Neuronal stem cell (in vitro differentiated cells): ENCODE measurements around the gene TNP2.

Experiments used
- DNase-seq: peaks from one replicate; pipeline ENCODE4 v3.0.0-alpha.2; 2013; ENCODE audit warnings: low spot score
- H2AFZ ChIP-seq: one replicate; pipeline ENCODE4 v1.6.1; 2013; ENCODE audit warnings: mild to moderate bottlenecking, low read length, inconsistent platforms
- H2AK5ac ChIP-seq: 2 replicates; pipeline ENCODE4 v1.6.1; 2013; ENCODE audit warnings: low read depth, mild to moderate bottlenecking, inconsistent platforms, low read length, moderate library complexity, mixed read lengths
- H2BK120ac ChIP-seq: 2 replicates; pipeline ENCODE4 v1.6.1; 2013; ENCODE audit warnings: low read depth, mild to moderate bottlenecking, inconsistent platforms, low read length, moderate library complexity, mixed read lengths
- H2BK12ac ChIP-seq: one replicate; pipeline ENCODE4 v1.6.1; 2013; ENCODE audit warnings: low read length, inconsistent platforms
- H2BK15ac ChIP-seq: 2 replicates; pipeline ENCODE4 v1.6.1; 2013; ENCODE audit warnings: mild to moderate bottlenecking, low read length, inconsistent platforms, mixed read lengths
- H2BK5ac ChIP-seq: one replicate; pipeline ENCODE4 v1.6.1; 2013; ENCODE audit warnings: inconsistent platforms, mild to moderate bottlenecking, low read length, moderate library complexity
- H3K14ac ChIP-seq: one replicate; pipeline ENCODE4 v1.6.1; 2013; ENCODE audit warnings: low read length, inconsistent platforms
- H3K18ac ChIP-seq: 2 replicates; pipeline ENCODE4 v1.6.1; 2013; ENCODE audit warnings: low read length, inconsistent platforms
- H3K23ac ChIP-seq: 2 replicates; pipeline ENCODE4 v1.6.1; 2013; ENCODE audit warnings: low read depth, mild to moderate bottlenecking, mixed read lengths, low read length, inconsistent platforms; ENCODE audit not compliant: poor library complexity
- H3K27ac ChIP-seq: replicated peaks from 3 replicates; pipeline ENCODE4 v1.5.1; 2013; ENCODE audit warnings: low read length, inconsistent platforms
- H3K27me3 ChIP-seq, 3 experiments: 2 replicates each; pipeline ENCODE4 v1.6.1; 2013; ENCODE audit warnings: low read length in 3 of 3, mild to moderate bottlenecking in 2 of 3, inconsistent platforms in 1 of 3, low read depth in 1 of 3, mixed read lengths in 1 of 3, moderate library complexity in 1 of 3; ENCODE audit not compliant: control insufficient read depth in 3 of 3, insufficient read depth in 3 of 3
- H3K36me3 ChIP-seq, 2 donors: replicated peaks in 1 of 2; 2 replicates each; pipeline ENCODE4 v1.6.1; 2013; ENCODE audit warnings: low read length in 2 of 2; ENCODE audit not compliant: control insufficient read depth in 2 of 2, insufficient read depth in 2 of 2
- H3K4ac ChIP-seq: 2 replicates; pipeline ENCODE4 v1.6.1; 2013; ENCODE audit warnings: inconsistent platforms, mild to moderate bottlenecking, low read length, moderate library complexity
- H3K4me1 ChIP-seq, 2 donors: 1 replicate in 1 of 2; 2 replicates in 1 of 2; pipeline ENCODE4 v1.6.1; 2013; ENCODE audit warnings: low read length in 2 of 2, low read depth in 1 of 2; ENCODE audit not compliant: control insufficient read depth in 2 of 2, insufficient read depth in 1 of 2
- H3K4me2 ChIP-seq: one replicate; pipeline ENCODE4 v1.6.1; 2013; ENCODE audit warnings: mild to moderate bottlenecking, low read length, inconsistent platforms; ENCODE audit not compliant: insufficient read depth, poor library complexity, severe bottlenecking
- H3K4me3 ChIP-seq, 2 donors: 2 replicates each; pipeline ENCODE4 v1.5.1; 2013; ENCODE audit warnings: low read length in 2 of 2, mild to moderate bottlenecking in 2 of 2, inconsistent platforms in 1 of 2, moderate library complexity in 1 of 2
- H3K79me1 ChIP-seq: one replicate; pipeline ENCODE4 v1.6.1; 2013; ENCODE audit warnings: low read depth, mild to moderate bottlenecking, inconsistent platforms, low read length, moderate library complexity
- H3K9ac ChIP-seq: one replicate; pipeline ENCODE4 v1.6.1; 2013; ENCODE audit warnings: mild to moderate bottlenecking, low read depth, low read length, inconsistent platforms; ENCODE audit not compliant: poor library complexity
- H3K9me3 ChIP-seq, 2 donors: replicated peaks in 1 of 2; 2 replicates each; pipeline versions ENCODE3 to v1.6.1; 2013; ENCODE audit warnings: low read length in 2 of 2, mild to moderate bottlenecking in 2 of 2, inconsistent platforms in 1 of 2, low read depth in 1 of 2, mixed read lengths in 1 of 2, moderate library complexity in 1 of 2; ENCODE audit not compliant: control insufficient read depth in 2 of 2, insufficient read depth in 1 of 2
- H4K8ac ChIP-seq: one replicate; pipeline ENCODE4 v1.6.1; 2013; ENCODE audit warnings: low read depth, mild to moderate bottlenecking, inconsistent platforms, low read length, moderate library complexity
- H4K91ac ChIP-seq: one replicate; pipeline ENCODE4 v1.6.1; 2013; ENCODE audit warnings: low read length, low read depth, mild to moderate bottlenecking, inconsistent platforms; ENCODE audit not compliant: poor library complexity
- WGBS, 2 donors: extraction: QIAGEN DNeasy Blood & Tissue Kit; methylation state at CpG; one replicate each; pipeline ENCODE4 v1.1.7; 2013; ENCODE audit warnings: missing lambda C conversion rate in 2 of 2, mixed read lengths in 1 of 2; ENCODE audit not compliant: insufficient read length in 2 of 2, insufficient replicate concordance in 1 of 2; ENCODE audit errors: extremely low coverage in 2 of 2; 5-methylcytosine and 5-hydroxymethylcytosine counted together

The TNP2 gene

DNA sequence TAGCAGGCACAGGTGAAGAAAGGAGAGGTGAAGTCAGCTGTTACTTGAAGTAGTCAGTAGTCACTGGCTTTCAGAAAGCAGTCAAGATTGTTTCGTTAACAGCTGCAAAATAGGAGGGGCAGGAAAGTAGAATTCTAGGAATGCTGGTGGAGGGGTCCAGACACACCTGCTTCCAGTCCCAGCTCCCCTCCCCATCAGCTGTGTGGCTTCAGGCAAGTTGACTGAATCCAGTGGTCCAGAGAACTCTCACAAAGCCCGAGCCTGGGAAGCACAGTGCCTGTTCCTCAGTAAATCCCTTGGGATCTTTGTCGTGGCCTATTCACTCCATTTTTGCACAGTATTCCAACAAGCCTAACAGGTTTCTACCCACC, 8.5 kb downstream of the TNP2 start:
- Histone ChIP-seq H2BK15ac (no peak overlapping the region), H4K8ac (no peak overlapping the region), H3K79me1 (no peaks in the 10 kb centered on the region), H3K27ac (no peak overlapping the region), H3K9me3 (no peaks in the 10 kb centered on the region), H2AK5ac (no peak overlapping the region), H3K23ac (no peak overlapping the region), H2BK120ac (no peak overlapping the region), H3K4me3 (no peak overlapping the region), H3K9ac (no peak overlapping the region), H3K27me3 (peaks cover 0 to 4% (median 0%) of the 10 kb centered on the region in 3 experiments), H3K4me2 (no peak overlapping the region), H3K14ac (no peak overlapping the region), H2BK5ac (no peak overlapping the region), H2BK12ac (no peak overlapping the region), H3K36me3 (no peaks in the 10 kb centered on the region), H3K18ac (no peak overlapping the region), H4K91ac (no peak overlapping the region), H2AFZ (no peak overlapping the region), H3K4me1 (peaks cover 4 to 7% of the 10 kb centered on the region in 2 donors), H3K4ac (no peak overlapping the region)
- WGBS, 2 donors: no CpG with 5 or more reads among the region's 3 CpGs
- no peak for DNase-seq

- no peak overlapping the region for H4K8ac ChIP-seq
- H2BK120ac ChIP-seq: no peak overlapping the region
- DNase-seq: no peak
- H3K9me3 ChIP-seq: no peaks in the 10 kb centered on the region
- H2AK5ac ChIP-seq: peak overlapping the region; percentile 3
- no peak overlapping the region for H4K91ac ChIP-seq
- H3K79me1 ChIP-seq: no peaks in the 10 kb centered on the region
- H3K18ac ChIP-seq: no peak overlapping the region
- H3K27ac ChIP-seq: no peak overlapping the region
- H3K4me2 ChIP-seq: no peak overlapping the region
- no peaks in the 10 kb centered on the region for H3K36me3 ChIP-seq
- no peak overlapping the region for H2BK5ac ChIP-seq
- no peak overlapping the region for H2BK12ac ChIP-seq
- no peak overlapping the region for H3K23ac ChIP-seq
- peaks cover 7 to 8% of the 10 kb centered on the region in 2 donors for H3K4me1 ChIP-seq
- H2BK15ac ChIP-seq: no peak overlapping the region
- no CpG with 5 or more reads among the region's 12 CpGs for WGBS, 2 donors
- peaks cover 0 to 9% (median 0%) of the 10 kb centered on the region in 3 experiments for H3K27me3 ChIP-seq
- H2AFZ ChIP-seq: no peak overlapping the region
- H3K14ac ChIP-seq: no peak overlapping the region
- no peak overlapping the region for H3K4ac ChIP-seq
- peak overlapping the region; percentile 1 for H3K9ac ChIP-seq
- no peak overlapping the region for H3K4me3 ChIP-seq
These were observed 9.2 kb downstream of the TNP2 start for GRCh38 chr16:11259655-11260595.

DNA sequence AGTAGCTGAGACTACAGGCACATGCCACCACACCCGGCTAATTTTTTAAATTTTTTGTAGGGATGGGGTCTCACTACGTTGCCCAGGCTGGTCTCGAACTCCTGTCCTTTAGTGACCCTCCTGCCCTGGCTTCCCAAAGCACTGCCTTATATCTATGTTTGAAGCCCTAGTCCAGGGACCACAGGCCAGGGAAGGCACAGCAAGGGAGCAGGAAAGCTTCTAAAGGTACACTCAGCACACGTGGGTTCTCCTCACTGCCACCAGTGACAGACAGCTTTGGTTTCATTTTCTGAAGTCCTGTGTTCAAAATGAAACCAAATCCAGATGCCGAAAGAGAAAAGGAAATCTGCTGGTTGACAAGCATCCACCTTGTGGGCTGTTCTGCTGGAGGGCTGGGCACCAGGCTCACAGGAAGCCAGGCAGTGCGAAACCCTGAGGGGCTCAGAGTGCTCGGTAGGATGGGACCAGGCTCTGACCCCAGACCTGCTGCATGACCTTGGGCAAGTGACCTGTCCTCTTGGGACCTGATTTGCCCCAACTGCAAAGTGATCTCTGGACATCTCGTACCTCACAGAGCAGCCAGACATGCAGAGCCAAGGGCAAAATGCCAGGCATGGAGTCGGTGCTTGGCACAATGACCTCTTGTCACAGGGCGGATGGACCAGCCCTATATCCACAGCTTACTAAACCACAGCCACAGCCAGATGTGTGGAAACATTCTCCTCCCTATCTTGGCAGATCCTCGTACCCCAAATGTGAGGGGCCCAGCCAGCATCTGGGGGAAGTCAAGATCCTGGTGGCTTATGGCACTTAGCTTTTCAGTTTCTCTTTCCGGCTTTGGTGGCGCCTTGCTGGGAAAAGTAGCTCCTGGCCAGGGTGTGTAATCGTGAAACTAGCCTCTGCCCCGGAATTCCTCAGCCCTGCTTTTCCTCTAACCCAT, 10.3 kb downstream of the TNP2 start:
- no peaks in the 10 kb centered on the region for H3K79me1 ChIP-seq
- no peaks in the 10 kb centered on the region for H3K9me3 ChIP-seq
- no peak overlapping the region for H2BK120ac ChIP-seq
- H3K36me3 ChIP-seq: peaks cover 0 to 4% of the 10 kb centered on the region in 2 donors
- H3K14ac ChIP-seq: no peak overlapping the region
- H3K4me3 ChIP-seq: no peak overlapping the region
- H3K9ac ChIP-seq: no peak overlapping the region
- H2AK5ac ChIP-seq: peak overlapping the region; percentile 91
- no peak for DNase-seq
- H4K8ac ChIP-seq: no peak overlapping the region
- H3K27me3 ChIP-seq: peaks cover 0 to 18% (median 0%) of the 10 kb centered on the region in 3 experiments
- no peak overlapping the region for H3K18ac ChIP-seq
- no peak overlapping the region for H4K91ac ChIP-seq
- no peak overlapping the region for H3K4me2 ChIP-seq
- no peak overlapping the region for H2AFZ ChIP-seq
- WGBS, 2 donors: no CpG with 5 or more reads among the region's 15 CpGs
- H3K4ac ChIP-seq: no peak overlapping the region
- no peak overlapping the region for H3K27ac ChIP-seq
- no peak overlapping the region for H2BK5ac ChIP-seq
- peaks cover 7 to 10% of the 10 kb centered on the region in 2 donors for H3K4me1 ChIP-seq
- peak overlapping the region; percentile 54 for H2BK15ac ChIP-seq
- no peak overlapping the region for H3K23ac ChIP-seq
- H2BK12ac ChIP-seq: peak overlapping the region; percentile 75
